ENCODE data around the gene RAB3A.
A peak's percentile ranks its signal among the peaks of the same experiment; 100 is the strongest.
"Not testable (repeated sequence)": the region's sequence is repeated elsewhere in the genome, so short reads cannot be mapped to it uniquely, and the experiment has no call there.

The RAB3A gene

DNA sequence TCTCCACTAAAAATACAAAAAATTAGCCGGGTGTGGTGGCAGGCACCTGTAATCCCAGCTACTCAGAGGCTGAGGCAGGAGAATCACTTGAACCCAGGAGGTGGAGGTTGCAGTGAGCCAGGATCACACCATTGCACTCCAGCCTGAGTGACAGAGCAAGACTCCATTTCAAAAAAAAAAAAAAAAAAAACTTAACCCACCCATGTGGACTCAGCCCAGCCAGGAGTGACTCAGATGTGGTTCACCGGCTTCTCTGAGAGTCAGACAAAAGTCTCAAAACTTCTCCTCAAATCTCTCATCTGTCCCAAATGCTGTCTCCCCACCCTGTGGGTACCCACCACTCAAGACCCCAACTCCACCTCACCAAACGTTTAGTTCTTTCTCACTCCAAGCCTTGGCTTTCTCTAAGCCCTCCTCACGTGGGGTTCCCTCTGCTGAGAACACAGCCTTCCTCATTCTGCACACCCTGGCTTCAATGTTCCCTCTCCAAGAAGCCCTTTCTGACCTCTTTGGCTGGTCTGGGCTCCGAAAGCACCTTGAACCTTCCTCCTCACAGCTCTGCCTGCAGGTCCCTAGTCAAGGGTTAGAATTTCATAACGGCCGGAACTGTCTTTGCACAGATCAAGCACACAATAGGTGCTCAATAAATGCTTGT lies 11.1 kb upstream of the RAB3A start:
- Mint-ChIP-seq H3K27ac (no peak overlapping the region), H3K4me3 (no peak overlapping the region), H3K9me3 (no peaks in the 10 kb centered on the region), H3K36me3 (no peaks in the 10 kb centered on the region), H3K4me1 (peaks cover 17% of the 10 kb centered on the region)
- ATAC-seq: peak; percentile 78
- no peak for DNase-seq (ENCODE audit: low spot score in 2 of 2)

DNA sequence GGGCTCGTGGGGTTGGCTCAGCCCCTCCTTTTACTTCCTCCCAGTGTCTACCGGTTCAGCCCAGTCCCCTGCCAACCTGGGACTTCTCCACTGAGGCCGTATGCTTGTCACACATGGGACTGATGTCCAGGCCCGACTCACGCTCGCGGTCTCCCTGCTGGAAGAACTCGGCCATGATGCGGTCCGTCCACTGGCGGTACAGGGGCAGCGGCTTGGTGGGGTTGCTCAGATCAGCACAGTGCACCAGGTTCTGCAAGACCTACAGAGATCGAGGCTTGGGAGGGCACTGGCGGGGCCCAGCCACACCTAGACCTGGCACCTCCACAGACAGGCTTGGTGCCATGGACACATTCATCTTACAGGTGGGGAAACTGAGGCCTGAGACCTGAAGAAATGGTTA lies 7.8 kb upstream of the RAB3A start:
- no peak for ATAC-seq
- Mint-ChIP-seq H3K4me1 (peaks cover 13% of the 10 kb centered on the region), H3K4me3 (no peak overlapping the region), H3K27ac (no peak overlapping the region), H3K36me3 (no peaks in the 10 kb centered on the region), H3K9me3 (no peaks in the 10 kb centered on the region)
- DNase-seq (ENCODE audit: low spot score in 2 of 2): no peak

- ATAC-seq; H3K36me3 Mint-ChIP-seq; H3K4me3 Mint-ChIP-seq; H3K9me3 Mint-ChIP-seq; DNase-seq (ENCODE audit: low spot score in 2 of 2); H3K27ac Mint-ChIP-seq; H3K4me1 Mint-ChIP-seq: not testable (repeated sequence)
These were observed 6.1 kb upstream of the RAB3A start for GRCh38 chr19:18209912-18210311.

- ATAC-seq: no peak
- Mint-ChIP-seq H3K36me3 (no peaks in the 10 kb centered on the region), H3K9me3 (no peaks in the 10 kb centered on the region), H3K4me3 (no peak overlapping the region), H3K27ac (no peak overlapping the region), H3K4me1 (peaks cover 13% of the 10 kb centered on the region)
- peak; percentile 57 to 74 for DNase-seq (ENCODE audit: low spot score in 2 of 2)
These were observed 4.5 kb upstream of the RAB3A start for GRCh38 chr19:18208098-18208951.

DNA sequence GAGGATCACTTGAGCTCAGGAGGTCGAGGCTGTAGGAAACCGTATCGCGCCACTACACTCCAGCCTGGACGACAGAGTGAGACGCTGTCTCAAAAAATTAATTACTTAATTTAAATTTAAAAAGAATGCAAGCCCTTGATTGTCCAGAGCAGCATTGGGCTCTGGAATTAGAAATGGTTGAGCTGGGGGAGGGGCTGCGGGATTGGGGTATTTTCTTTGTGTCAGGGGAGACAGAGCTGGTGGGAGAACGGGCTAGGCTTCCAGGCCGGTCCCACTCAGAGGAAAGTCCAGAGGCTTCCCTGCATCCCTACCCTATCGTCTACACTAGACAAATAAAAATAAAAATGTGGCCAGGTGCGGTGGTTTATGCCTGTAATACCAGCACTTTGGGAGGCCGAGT lies 2.2 kb upstream of the RAB3A start:
- DNase-seq (ENCODE audit: low spot score in 2 of 2): no peak
- Mint-ChIP-seq H3K4me1 (peaks cover 24% of the 10 kb centered on the region), H3K9me3 (no peaks in the 10 kb centered on the region), H3K4me3 (no peak overlapping the region), H3K36me3 (peaks cover 14% of the 10 kb centered on the region), H3K27ac (no peak overlapping the region)
- no peak for ATAC-seq

DNA sequence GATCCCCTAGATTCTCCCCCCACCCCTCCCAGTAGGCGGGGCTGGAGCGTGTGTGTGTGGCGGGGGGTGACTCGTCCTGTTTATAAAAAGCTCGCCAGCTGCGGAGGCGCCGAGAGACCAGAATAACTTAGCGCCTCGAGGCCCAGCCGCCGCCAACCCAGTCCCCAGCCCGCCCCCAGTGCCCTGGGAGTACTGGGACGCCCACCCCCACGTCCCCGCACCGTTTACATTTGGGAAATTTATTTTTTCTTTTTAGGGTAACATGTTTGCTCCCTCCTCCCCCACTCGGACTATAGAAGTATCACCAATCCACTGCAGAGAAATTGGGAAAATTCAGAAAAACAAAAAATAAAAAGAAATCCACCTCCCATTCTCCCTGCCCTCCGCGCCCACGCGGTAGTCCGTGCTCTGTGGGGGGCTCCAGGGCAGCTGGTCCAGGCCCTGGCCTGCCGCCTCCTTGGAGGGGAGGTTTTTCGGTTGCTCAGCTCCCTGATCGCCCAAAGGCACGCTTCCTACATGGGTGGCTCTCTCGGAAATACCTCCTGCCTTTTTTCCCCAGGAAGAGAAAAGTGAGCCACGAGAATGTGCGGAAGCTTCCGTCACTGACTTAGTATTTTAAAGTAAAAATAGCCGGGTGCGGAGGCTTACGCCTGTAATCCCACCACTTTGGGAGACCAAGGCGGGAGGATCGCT lies 1.5 kb upstream of the RAB3A start:
- Mint-ChIP-seq H3K4me1 (peaks cover 24% of the 10 kb centered on the region), H3K9me3 (no peaks in the 10 kb centered on the region), H3K4me3 (peak overlapping the region; percentile 82), H3K36me3 (peaks cover 14% of the 10 kb centered on the region), H3K27ac (peak overlapping the region; percentile 91)
- DNase-seq (ENCODE audit: low spot score in 2 of 2): peak; percentile 46 to 77
- ATAC-seq: no peak

GRCh38 chr19:18204394-18205199 lies 755 bp upstream of the RAB3A start:
- Mint-ChIP-seq H3K4me3 (peak overlapping the region; percentile 82), H3K9me3 (no peaks in the 10 kb centered on the region), H3K4me1 (peaks cover 24% of the 10 kb centered on the region), H3K27ac (peak overlapping the region; percentile 91), H3K36me3 (peaks cover 18% of the 10 kb centered on the region)
- DNase-seq (ENCODE audit: low spot score in 2 of 2): peak; percentile 49 to 84
- peak; percentile 3 for ATAC-seq

GRCh38 chr19:18203408-18203862 lies 407 bp downstream of the RAB3A start:
- Mint-ChIP-seq H3K9me3 (no peaks in the 10 kb centered on the region), H3K27ac (peak overlapping the region; percentile 91), H3K4me3 (peak overlapping the region; percentile 82), H3K36me3 (peaks cover 30% of the 10 kb centered on the region), H3K4me1 (peaks cover 24% of the 10 kb centered on the region)
- ATAC-seq (peak; percentile 6), DNase-seq (ENCODE audit: low spot score in 2 of 2) (no peak)

- Mint-ChIP-seq H3K9me3 (no peaks in the 10 kb centered on the region), H3K4me1 (peaks cover 24% of the 10 kb centered on the region), H3K36me3 (peaks cover 35% of the 10 kb centered on the region), H3K4me3 (peak overlapping the region; percentile 82), H3K27ac (no peak overlapping the region)
- DNase-seq (ENCODE audit: low spot score in 2 of 2): no peak
- ATAC-seq: no peak
These were observed 949 bp downstream of the RAB3A start for GRCh38 chr19:18202778-18203407.

- Mint-ChIP-seq H3K27ac (no peak overlapping the region), H3K4me3 (peak overlapping the region; percentile 82), H3K9me3 (no peaks in the 10 kb centered on the region), H3K4me1 (peaks cover 24% of the 10 kb centered on the region), H3K36me3 (peaks cover 38% of the 10 kb centered on the region)
- DNase-seq (ENCODE audit: low spot score in 2 of 2) (no peak), ATAC-seq (no peak)
These were observed 1.5 kb downstream of the RAB3A start for GRCh38 chr19:18202397-18202777.

DNA sequence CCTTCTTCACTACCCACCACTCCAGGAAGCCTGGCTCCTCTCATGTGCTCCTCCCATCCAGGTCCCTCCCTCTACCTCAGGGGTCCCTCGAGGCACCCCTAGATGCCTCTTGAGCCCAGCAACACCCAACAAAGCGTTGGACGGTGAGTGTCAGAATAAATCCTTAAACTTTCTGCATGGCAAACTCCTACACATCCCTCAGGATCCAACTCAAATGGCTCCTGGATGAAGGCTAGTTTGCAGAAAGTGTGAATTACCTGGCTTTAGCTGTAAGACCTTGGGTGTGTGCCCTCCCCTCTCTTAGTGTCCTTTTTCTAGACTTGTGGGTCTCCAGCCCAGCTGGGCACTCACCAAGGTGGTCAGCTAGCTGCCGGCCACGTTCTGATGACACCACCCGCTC lies 5.5 kb downstream of the RAB3A start:
- DNase-seq (ENCODE audit: low spot score in 2 of 2): no peak
- Mint-ChIP-seq H3K4me1 (peaks cover 24% of the 10 kb centered on the region), H3K27ac (peak overlapping the region; percentile 56), H3K36me3 (peaks cover 66% of the 10 kb centered on the region), H3K4me3 (no peak overlapping the region), H3K9me3 (no peaks in the 10 kb centered on the region)
- no peak for ATAC-seq

- Mint-ChIP-seq H3K9me3 (no peaks in the 10 kb centered on the region), H3K36me3 (peaks cover 70% of the 10 kb centered on the region), H3K27ac (peak overlapping the region; percentile 56), H3K4me1 (peaks cover 19% of the 10 kb centered on the region), H3K4me3 (no peak overlapping the region)
- DNase-seq (ENCODE audit: low spot score in 2 of 2) (no peak), ATAC-seq (no peak)
These were observed 5.9 kb downstream of the RAB3A start for GRCh38 chr19:18197941-18198340.

GRCh38 chr19:18197306-18197705 lies 6.5 kb downstream of the RAB3A start:
- H3K4me3 Mint-ChIP-seq: no peak overlapping the region
- H3K9me3 Mint-ChIP-seq: no peaks in the 10 kb centered on the region
- H3K4me1 Mint-ChIP-seq: peaks cover 15% of the 10 kb centered on the region
- no peak for ATAC-seq
- H3K36me3 Mint-ChIP-seq: peaks cover 72% of the 10 kb centered on the region
- no peak for DNase-seq (ENCODE audit: low spot score in 2 of 2)
- no peak overlapping the region for H3K27ac Mint-ChIP-seq

DNA sequence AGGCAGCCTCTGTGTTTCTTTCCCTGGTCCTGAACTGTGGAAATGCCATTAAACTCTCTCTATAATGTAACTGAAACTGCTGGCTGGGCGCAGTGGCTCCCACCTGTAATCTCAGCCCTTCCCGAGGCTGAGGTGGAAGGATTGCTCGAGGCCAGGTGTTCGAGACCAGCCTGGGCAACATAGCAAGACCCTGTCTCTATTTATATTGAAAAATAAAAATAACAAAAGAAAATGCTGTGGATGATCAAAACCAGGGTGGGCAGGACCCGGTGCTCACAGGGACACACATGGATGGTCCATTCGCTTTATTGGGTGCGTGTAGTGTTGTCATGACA lies 7.4 kb downstream of the RAB3A start:
- Mint-ChIP-seq H3K36me3 (peaks cover 63% of the 10 kb centered on the region), H3K4me1 (peaks cover 19% of the 10 kb centered on the region), H3K4me3 (no peak overlapping the region), H3K27ac (no peak overlapping the region), H3K9me3 (no peaks in the 10 kb centered on the region)
- ATAC-seq (no peak), DNase-seq (ENCODE audit: low spot score in 2 of 2) (no peak)
